ENCODE data around the gene LVRN. TPM values are rescaled to one million over a fixed set of nuclear protein-coding genes. Genes with fewer than 3 reads are reported as not detected.

LVRN gene
- total and polyA plus RNA-seq, 2 experiments from 2014 or later, result 0.31 to 0.45 TPM

GRCh38 chr5:116009806-116010205 is 47.5 kb downstream of the LVRN start:
- Histone ChIP-seq H3K27ac (ENCODE audit: low read depth) (no peak overlapping the region), H3K9me2 (ENCODE audit: insufficient read depth) (no peaks in the 10 kb centered on the region), H3K4me2 (no peak overlapping the region), H4K20me1 (replicated peaks; ENCODE audit: insufficient read depth) (no peaks in the 10 kb centered on the region), H3K36me3 (ENCODE audit: insufficient read depth) (no peaks in the 10 kb centered on the region), H3K27me3 (ENCODE audit: insufficient read depth) (no peaks in the 10 kb centered on the region), H3K4me1 (ENCODE audit: insufficient read depth) (no peaks in the 10 kb centered on the region), H3K4me3 (no peak overlapping the region), H3K79me2 (replicated peaks; ENCODE audit: insufficient read depth) (no peaks in the 10 kb centered on the region), H2AFZ (no peak overlapping the region), H3F3A (replicated peaks; ENCODE audit: low read depth) (no peaks in the 10 kb centered on the region)
- H3K4me1 Mint-ChIP-seq, result no peaks in the 10 kb centered on the region
- ATAC-seq, result no peak
- H3K27me3 Mint-ChIP-seq (ENCODE audit: insufficient read depth, low read depth, poor library complexity), result no peaks in the 10 kb centered on the region
- H3K36me3 Mint-ChIP-seq (ENCODE audit: low read depth), result no peaks in the 10 kb centered on the region
- H3K27ac Mint-ChIP-seq, result no peak overlapping the region
- TF ChIP-seq EZH2phosphoT487 (IDR thresholded peaks at IDR 0.05; ENCODE audit: unreplicated experiment), result no peak
- no peak for TF ChIP-seq ETS1 (IDR thresholded peaks at IDR 0.05)
- TF ChIP-seq POLR2AphosphoS5 (IDR thresholded peaks at IDR 0.05; ENCODE audit: low read depth), result no peak
- no peak for TF ChIP-seq REST (IDR thresholded peaks at IDR 0.05; ENCODE audit: unreplicated experiment)
- no peak for TF ChIP-seq JUNB (IDR thresholded peaks at IDR 0.05; ENCODE audit: unreplicated experiment)
- TF ChIP-seq ZNF114 (CRISPR knock-in tag; IDR thresholded peaks at IDR 0.05), result no peak
- H3K9me3 Mint-ChIP-seq, result no peaks in the 10 kb centered on the region
- DNase-seq (ENCODE audit: low spot score), result no peak
- H3K4me3 Mint-ChIP-seq, result no peak overlapping the region

- no peak for DNase-seq (ENCODE audit: low spot score)
- H3K27me3 Mint-ChIP-seq (ENCODE audit: insufficient read depth, low read depth, poor library complexity), result no peaks in the 10 kb centered on the region
- no peaks in the 10 kb centered on the region for H3K4me1 ChIP-seq (ENCODE audit: insufficient read depth)
- H3K27ac Mint-ChIP-seq, result no peak overlapping the region
- no peak overlapping the region for H3K4me3 ChIP-seq
- H3K9me3 Mint-ChIP-seq, result no peaks in the 10 kb centered on the region
- H3K79me2 ChIP-seq (replicated peaks; ENCODE audit: insufficient read depth), result no peaks in the 10 kb centered on the region
- H3K27ac ChIP-seq (ENCODE audit: low read depth), result no peak overlapping the region
- ATAC-seq, result no peak
- no peaks in the 10 kb centered on the region for H3F3A ChIP-seq (replicated peaks; ENCODE audit: low read depth)
- no peaks in the 10 kb centered on the region for H4K20me1 ChIP-seq (replicated peaks; ENCODE audit: insufficient read depth)
- no peak overlapping the region for H3K4me3 Mint-ChIP-seq
- no peaks in the 10 kb centered on the region for H3K36me3 ChIP-seq (ENCODE audit: insufficient read depth)
- no peaks in the 10 kb centered on the region for H3K36me3 Mint-ChIP-seq (ENCODE audit: low read depth)
- no peaks in the 10 kb centered on the region for H3K27me3 ChIP-seq (ENCODE audit: insufficient read depth)
- H2AFZ ChIP-seq, result no peak overlapping the region
- no peaks in the 10 kb centered on the region for H3K4me1 Mint-ChIP-seq
- H3K9me2 ChIP-seq (ENCODE audit: insufficient read depth), result no peaks in the 10 kb centered on the region
- H3K4me2 ChIP-seq, result no peak overlapping the region
- TF ChIP-seq ZNF462 (CRISPR knock-in tag; IDR thresholded peaks at IDR 0.05) (no peak), CREB1 (CRISPR knock-in tag; IDR thresholded peaks at IDR 0.05; ENCODE audit: low read depth) (no peak), JUNB (IDR thresholded peaks at IDR 0.05; ENCODE audit: unreplicated experiment) (no peak), POLR2AphosphoS5 (IDR thresholded peaks at IDR 0.05; ENCODE audit: low read depth) (no peak), CTCF (conservative IDR thresholded peaks at IDR 0.05; ENCODE audit: low read depth in 2 of 2) (no peak), STAT1 (IDR thresholded peaks at IDR 0.05; ENCODE audit: unreplicated experiment) (no peak)
Measured at GRCh38 chr5:116011046-116011445, 48.8 kb downstream of the LVRN start.
